ENCODE data around the gene APOA1.
A peak's percentile ranks its signal among the peaks of the same experiment; 100 is the strongest.
"Not testable (repeated sequence)": the region's sequence is repeated elsewhere in the genome, so short reads cannot be mapped to it uniquely, and the experiment has no call there.

Gene APOA1

GRCh38 chr11:116835791-116836631, 1.4 kb downstream of the APOA1 start:
- peak overlapping the region; percentile 84 to 91 for H3K27ac Mint-ChIP-seq
- ATAC-seq (replicated peaks), result peak; percentile 97
- H3K36me3 Mint-ChIP-seq (ENCODE audit: insufficient read depth), result peaks cover 7% of the 10 kb centered on the region
- H3K4me3 Mint-ChIP-seq, result peak overlapping the region; percentile 82 to 83
- peak; percentile 75 to 77 (median 75) for DNase-seq
- H3K27me3 Mint-ChIP-seq, result no peaks in the 10 kb centered on the region
- H3K9me3 Mint-ChIP-seq, result no peaks in the 10 kb centered on the region
- peaks cover 6 to 13% of the 10 kb centered on the region in 2 donors for H3K4me1 Mint-ChIP-seq (ENCODE audit: low read depth in 2 of 2)

GRCh38 chr11:116835042-116835772, 2.2 kb downstream of the APOA1 start:
- ATAC-seq (replicated peaks) (peak; percentile 2), DNase-seq (no peak)
- H3K4me1 Mint-ChIP-seq (ENCODE audit: low read depth in 2 of 2), result peaks cover 6 to 13% of the 10 kb centered on the region in 2 donors
- peak overlapping the region; percentile 82 to 83 for H3K4me3 Mint-ChIP-seq
- peak overlapping the region; percentile 84 to 91 for H3K27ac Mint-ChIP-seq
- H3K36me3 Mint-ChIP-seq (ENCODE audit: insufficient read depth), result peaks cover 3% of the 10 kb centered on the region
- H3K27me3 Mint-ChIP-seq, result no peaks in the 10 kb centered on the region
- H3K9me3 Mint-ChIP-seq, result no peaks in the 10 kb centered on the region

- not testable (repeated sequence) for H3K36me3 Mint-ChIP-seq (ENCODE audit: insufficient read depth); ATAC-seq (replicated peaks); H3K27me3 Mint-ChIP-seq; DNase-seq; H3K9me3 Mint-ChIP-seq
- H3K4me1 Mint-ChIP-seq (ENCODE audit: low read depth in 2 of 2), result peaks cover 6 to 13% of the 10 kb centered on the region in 2 donors
- peak overlapping the region; percentile 72 to 83 for H3K4me3 Mint-ChIP-seq
- H3K27ac Mint-ChIP-seq, result peak overlapping the region; percentile 15 to 84
Observed at GRCh38 chr11:116834535-116835041, 2.8 kb downstream of the APOA1 start.

GRCh38 chr11:116833816-116834534, 3.4 kb downstream of the APOA1 start:
- Mint-ChIP-seq H3K27ac (no peak overlapping the region), H3K9me3 (no peaks in the 10 kb centered on the region), H3K4me1 (ENCODE audit: low read depth in 2 of 2) (peaks cover 6 to 13% of the 10 kb centered on the region in 2 donors), H3K27me3 (no peaks in the 10 kb centered on the region), H3K36me3 (ENCODE audit: insufficient read depth) (peaks cover 3% of the 10 kb centered on the region), H3K4me3 (peak overlapping the region in 1 of 2 donors; percentile 21)
- DNase-seq (no peak), ATAC-seq (replicated peaks) (no peak)

GRCh38 chr11:116833491-116833815, 4.0 kb downstream of the APOA1 start:
- Mint-ChIP-seq H3K9me3 (no peaks in the 10 kb centered on the region), H3K27ac (no peak overlapping the region), H3K4me1 (ENCODE audit: low read depth in 2 of 2) (peaks cover 6 to 13% of the 10 kb centered on the region in 2 donors), H3K36me3 (ENCODE audit: insufficient read depth) (peaks cover 3% of the 10 kb centered on the region), H3K4me3 (no peak overlapping the region), H3K27me3 (no peaks in the 10 kb centered on the region)
- ATAC-seq (replicated peaks) (no peak), DNase-seq (no peak)

- no peak overlapping the region for H3K4me3 Mint-ChIP-seq
- peaks cover 3% of the 10 kb centered on the region for H3K36me3 Mint-ChIP-seq (ENCODE audit: insufficient read depth)
- no peak for ATAC-seq (replicated peaks)
- no peaks in the 10 kb centered on the region for H3K27me3 Mint-ChIP-seq
- H3K9me3 Mint-ChIP-seq, result no peaks in the 10 kb centered on the region
- peaks cover 6 to 13% of the 10 kb centered on the region in 2 donors for H3K4me1 Mint-ChIP-seq (ENCODE audit: low read depth in 2 of 2)
- no peak for DNase-seq
- no peak overlapping the region for H3K27ac Mint-ChIP-seq
Observed at GRCh38 chr11:116832350-116833290, 4.8 kb downstream of the APOA1 start.

GRCh38 chr11:116831790-116832349, 5.6 kb downstream of the APOA1 start:
- no peaks in the 10 kb centered on the region for H3K27me3 Mint-ChIP-seq
- ATAC-seq (replicated peaks), result no peak
- no peak overlapping the region for H3K27ac Mint-ChIP-seq
- no peaks in the 10 kb centered on the region for H3K9me3 Mint-ChIP-seq
- peaks cover 6 to 13% of the 10 kb centered on the region in 2 donors for H3K4me1 Mint-ChIP-seq (ENCODE audit: low read depth in 2 of 2)
- H3K36me3 Mint-ChIP-seq (ENCODE audit: insufficient read depth), result peaks cover 3% of the 10 kb centered on the region
- H3K4me3 Mint-ChIP-seq, result no peak overlapping the region
- DNase-seq, result no peak

- Mint-ChIP-seq H3K27ac (peak overlapping the region in 1 of 2 donors; percentile 38), H3K9me3 (no peaks in the 10 kb centered on the region), H3K27me3 (no peaks in the 10 kb centered on the region), H3K36me3 (ENCODE audit: insufficient read depth) (peaks cover 3% of the 10 kb centered on the region), H3K4me3 (no peak overlapping the region), H3K4me1 (ENCODE audit: low read depth in 2 of 2) (peaks cover 5 to 6% of the 10 kb centered on the region in 2 donors)
- ATAC-seq (replicated peaks) (no peak), DNase-seq (no peak)
Observed at GRCh38 chr11:116830184-116830912, 7.1 kb downstream of the APOA1 start.

GRCh38 chr11:116829525-116830183, 7.8 kb downstream of the APOA1 start, which contains the start of gene APOC3:
Gene APOC3 (plus strand): TSS chr11:116829907. CDS start chr11:116830583, 676 bp downstream.
- Mint-ChIP-seq H3K27me3 (no peaks in the 10 kb centered on the region), H3K4me3 (no peak within 1 kb of the TSS), H3K4me1 (ENCODE audit: low read depth in 2 of 2) (peaks cover 1 to 2% of the 10 kb centered on the region in 2 donors), H3K27ac (peak within 1 kb of the TSS in 1 of 2 donors; percentile 38), H3K36me3 (ENCODE audit: insufficient read depth) (peaks cover 1% of the 10 kb centered on the region), H3K9me3 (no peaks in the 10 kb centered on the region)
- ATAC-seq (replicated peaks) (no peak), DNase-seq (no peak)

- no peak overlapping the region for H3K27ac Mint-ChIP-seq
- no peaks in the 10 kb centered on the region for H3K36me3 Mint-ChIP-seq (ENCODE audit: insufficient read depth)
- no peak for DNase-seq
- H3K4me1 Mint-ChIP-seq (ENCODE audit: low read depth in 2 of 2), result no peaks in the 10 kb centered on the region
- no peaks in the 10 kb centered on the region for H3K27me3 Mint-ChIP-seq
- ATAC-seq (replicated peaks), result no peak
- H3K9me3 Mint-ChIP-seq, result no peaks in the 10 kb centered on the region
- no peak overlapping the region for H3K4me3 Mint-ChIP-seq
Observed at GRCh38 chr11:116828632-116829524, 8.5 kb downstream of the APOA1 start.

- Mint-ChIP-seq H3K9me3 (no peaks in the 10 kb centered on the region), H3K4me3 (no peak overlapping the region), H3K4me1 (ENCODE audit: low read depth in 2 of 2) (no peaks in the 10 kb centered on the region), H3K27ac (no peak overlapping the region), H3K36me3 (ENCODE audit: insufficient read depth) (no peaks in the 10 kb centered on the region), H3K27me3 (no peaks in the 10 kb centered on the region)
- DNase-seq, result no peak
- no peak for ATAC-seq (replicated peaks)
Observed at GRCh38 chr11:116827461-116827860, 10.0 kb downstream of the APOA1 start.
